ENCODE results near the gene ABCD3. TPM values are rescaled to one million over a fixed set of nuclear protein-coding genes. Genes with fewer than 3 reads are reported as not detected.
"Not testable (repeated sequence)": the region's sequence is repeated elsewhere in the genome, so short reads cannot be mapped to it uniquely, and the experiment has no call there.

ABCD3 gene
- total RNA-seq, 2 donors from 2014 or later: 31.0 to 35.3 TPM

GRCh38 chr1:94562519-94563260 lies 144.5 kb downstream of the ABCD3 start:
- Mint-ChIP-seq H3K4me3 (no peak overlapping the region), H3K27me3 (peaks cover 12 to 18% of the 10 kb centered on the region in 2 donors), H3K4me1 (ENCODE audit: low read depth in 2 of 2) (no peaks in the 10 kb centered on the region), H3K27ac (no peak overlapping the region), H3K36me3 (no peaks in the 10 kb centered on the region), H3K9me3 (no peaks in the 10 kb centered on the region)
- DNase-seq (ENCODE audit: low spot score) (no peak), ATAC-seq (no peak)

GRCh38 chr1:94565901-94566300 lies 147.7 kb downstream of the ABCD3 start:
- ATAC-seq: no peak
- Mint-ChIP-seq H3K9me3 (peaks cover 4% of the 10 kb centered on the region), H3K4me1 (ENCODE audit: low read depth in 2 of 2) (no peaks in the 10 kb centered on the region), H3K4me3 (no peak overlapping the region), H3K27ac (no peak overlapping the region), H3K36me3 (peaks cover 6% of the 10 kb centered on the region), H3K27me3 (peaks cover 14 to 18% of the 10 kb centered on the region in 2 donors)
- DNase-seq (ENCODE audit: low spot score): no peak

- not testable (repeated sequence) for H3K27ac Mint-ChIP-seq; H3K4me3 Mint-ChIP-seq; H3K9me3 Mint-ChIP-seq; H3K36me3 Mint-ChIP-seq; DNase-seq (ENCODE audit: low spot score); H3K4me1 Mint-ChIP-seq (ENCODE audit: low read depth in 2 of 2); ATAC-seq
- peaks cover 16 to 18% of the 10 kb centered on the region in 2 donors for H3K27me3 Mint-ChIP-seq
Observed at GRCh38 chr1:94566436-94566835, 148.2 kb downstream of the ABCD3 start.

GRCh38 chr1:94567975-94568607 lies 149.9 kb downstream of the ABCD3 start:
- H3K27ac Mint-ChIP-seq; DNase-seq (ENCODE audit: low spot score); H3K4me1 Mint-ChIP-seq (ENCODE audit: low read depth in 2 of 2); ATAC-seq; H3K9me3 Mint-ChIP-seq; H3K36me3 Mint-ChIP-seq; H3K4me3 Mint-ChIP-seq: not testable (repeated sequence)
- peaks cover 15 to 19% of the 10 kb centered on the region in 2 donors for H3K27me3 Mint-ChIP-seq

Other genes starting within 250 kb of the ABCD3 start
- not detected for gene ARHGAP29, start 180.8 kb upstream of the ABCD3 start, total RNA-seq
- gene F3, start 123.4 kb downstream of the ABCD3 start, total RNA-seq: not detected

All from natural killer cell treated with Interleukin-12 subunit alpha and Interleukin-12 subunit beta and Interleukin-15 and Interleukin-18, amount 100 ng/mL, for 72 hours (primary cell).